ENCODE data around the gene USP46.

DNA sequence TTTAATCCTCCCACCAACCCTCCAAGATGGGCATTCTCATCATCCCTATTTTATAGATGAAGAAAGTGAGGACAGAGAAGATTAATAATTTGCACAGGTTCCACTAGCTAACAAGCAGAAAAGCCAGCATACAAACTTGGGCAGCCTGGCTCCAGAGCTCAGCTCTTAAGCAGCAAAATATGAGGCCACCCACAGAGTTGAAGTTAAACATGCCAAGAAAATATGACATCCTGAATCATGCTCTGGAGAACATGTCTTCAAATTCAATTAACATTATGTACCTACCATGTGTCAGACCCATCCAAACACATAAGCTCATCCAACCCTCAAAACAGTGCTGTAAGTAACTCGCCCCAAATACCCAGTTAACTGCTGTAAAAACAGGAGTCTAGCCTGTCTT, 33.9 kb downstream of the USP46 start:
- TF ChIP-seq, protein P1, sequence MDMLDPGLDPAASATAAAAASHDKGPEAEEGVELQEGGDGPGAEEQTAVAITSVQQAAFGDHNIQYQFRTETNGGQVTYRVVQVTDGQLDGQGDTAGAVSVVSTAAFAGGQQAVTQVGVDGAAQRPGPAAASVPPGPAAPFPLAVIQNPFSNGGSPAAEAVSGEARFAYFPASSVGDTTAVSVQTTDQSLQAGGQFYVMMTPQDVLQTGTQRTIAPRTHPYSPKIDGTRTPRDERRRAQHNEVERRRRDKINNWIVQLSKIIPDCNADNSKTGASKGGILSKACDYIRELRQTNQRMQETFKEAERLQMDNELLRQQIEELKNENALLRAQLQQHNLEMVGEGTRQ (CRISPR knock-in tag; IDR thresholded peaks at IDR 0.05), result no peak
- TF ChIP-seq, protein P2, sequence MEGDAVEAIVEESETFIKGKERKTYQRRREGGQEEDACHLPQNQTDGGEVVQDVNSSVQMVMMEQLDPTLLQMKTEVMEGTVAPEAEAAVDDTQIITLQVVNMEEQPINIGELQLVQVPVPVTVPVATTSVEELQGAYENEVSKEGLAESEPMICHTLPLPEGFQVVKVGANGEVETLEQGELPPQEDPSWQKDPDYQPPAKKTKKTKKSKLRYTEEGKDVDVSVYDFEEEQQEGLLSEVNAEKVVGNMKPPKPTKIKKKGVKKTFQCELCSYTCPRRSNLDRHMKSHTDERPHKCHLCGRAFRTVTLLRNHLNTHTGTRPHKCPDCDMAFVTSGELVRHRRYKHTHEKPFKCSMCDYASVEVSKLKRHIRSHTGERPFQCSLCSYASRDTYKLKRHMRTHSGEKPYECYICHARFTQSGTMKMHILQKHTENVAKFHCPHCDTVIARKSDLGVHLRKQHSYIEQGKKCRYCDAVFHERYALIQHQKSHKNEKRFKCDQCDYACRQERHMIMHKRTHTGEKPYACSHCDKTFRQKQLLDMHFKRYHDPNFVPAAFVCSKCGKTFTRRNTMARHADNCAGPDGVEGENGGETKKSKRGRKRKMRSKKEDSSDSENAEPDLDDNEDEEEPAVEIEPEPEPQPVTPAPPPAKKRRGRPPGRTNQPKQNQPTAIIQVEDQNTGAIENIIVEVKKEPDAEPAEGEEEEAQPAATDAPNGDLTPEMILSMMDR (IDR thresholded peaks at IDR 0.05), result no peak
- TF ChIP-seq KAT7 (CRISPR knock-in tag; IDR thresholded peaks at IDR 0.05; ENCODE audit: borderline replicate concordance), result no peak
- TF ChIP-seq SMAD3 (CRISPR knock-in tag; IDR thresholded peaks at IDR 0.05; ENCODE audit: borderline replicate concordance), result no peak
- no peak for TF ChIP-seq ATF1 (CRISPR knock-in tag; IDR thresholded peaks at IDR 0.05)
- TF ChIP-seq, protein P3, sequence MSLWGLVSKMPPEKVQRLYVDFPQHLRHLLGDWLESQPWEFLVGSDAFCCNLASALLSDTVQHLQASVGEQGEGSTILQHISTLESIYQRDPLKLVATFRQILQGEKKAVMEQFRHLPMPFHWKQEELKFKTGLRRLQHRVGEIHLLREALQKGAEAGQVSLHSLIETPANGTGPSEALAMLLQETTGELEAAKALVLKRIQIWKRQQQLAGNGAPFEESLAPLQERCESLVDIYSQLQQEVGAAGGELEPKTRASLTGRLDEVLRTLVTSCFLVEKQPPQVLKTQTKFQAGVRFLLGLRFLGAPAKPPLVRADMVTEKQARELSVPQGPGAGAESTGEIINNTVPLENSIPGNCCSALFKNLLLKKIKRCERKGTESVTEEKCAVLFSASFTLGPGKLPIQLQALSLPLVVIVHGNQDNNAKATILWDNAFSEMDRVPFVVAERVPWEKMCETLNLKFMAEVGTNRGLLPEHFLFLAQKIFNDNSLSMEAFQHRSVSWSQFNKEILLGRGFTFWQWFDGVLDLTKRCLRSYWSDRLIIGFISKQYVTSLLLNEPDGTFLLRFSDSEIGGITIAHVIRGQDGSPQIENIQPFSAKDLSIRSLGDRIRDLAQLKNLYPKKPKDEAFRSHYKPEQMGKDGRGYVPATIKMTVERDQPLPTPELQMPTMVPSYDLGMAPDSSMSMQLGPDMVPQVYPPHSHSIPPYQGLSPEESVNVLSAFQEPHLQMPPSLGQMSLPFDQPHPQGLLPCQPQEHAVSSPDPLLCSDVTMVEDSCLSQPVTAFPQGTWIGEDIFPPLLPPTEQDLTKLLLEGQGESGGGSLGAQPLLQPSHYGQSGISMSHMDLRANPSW (CRISPR knock-in tag; conservative IDR thresholded peaks at IDR 0.05; ENCODE audit: low read depth), result no peak
- TF ChIP-seq, protein P4, sequence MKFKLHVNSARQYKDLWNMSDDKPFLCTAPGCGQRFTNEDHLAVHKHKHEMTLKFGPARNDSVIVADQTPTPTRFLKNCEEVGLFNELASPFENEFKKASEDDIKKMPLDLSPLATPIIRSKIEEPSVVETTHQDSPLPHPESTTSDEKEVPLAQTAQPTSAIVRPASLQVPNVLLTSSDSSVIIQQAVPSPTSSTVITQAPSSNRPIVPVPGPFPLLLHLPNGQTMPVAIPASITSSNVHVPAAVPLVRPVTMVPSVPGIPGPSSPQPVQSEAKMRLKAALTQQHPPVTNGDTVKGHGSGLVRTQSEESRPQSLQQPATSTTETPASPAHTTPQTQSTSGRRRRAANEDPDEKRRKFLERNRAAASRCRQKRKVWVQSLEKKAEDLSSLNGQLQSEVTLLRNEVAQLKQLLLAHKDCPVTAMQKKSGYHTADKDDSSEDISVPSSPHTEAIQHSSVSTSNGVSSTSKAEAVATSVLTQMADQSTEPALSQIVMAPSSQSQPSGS (CRISPR knock-in tag; IDR thresholded peaks at IDR 0.05; ENCODE audit: borderline replicate concordance, low read depth), result no peak
- TF ChIP-seq, protein P5, sequence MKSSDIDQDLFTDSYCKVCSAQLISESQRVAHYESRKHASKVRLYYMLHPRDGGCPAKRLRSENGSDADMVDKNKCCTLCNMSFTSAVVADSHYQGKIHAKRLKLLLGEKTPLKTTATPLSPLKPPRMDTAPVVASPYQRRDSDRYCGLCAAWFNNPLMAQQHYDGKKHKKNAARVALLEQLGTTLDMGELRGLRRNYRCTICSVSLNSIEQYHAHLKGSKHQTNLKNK (CRISPR knock-in tag; IDR thresholded peaks at IDR 0.05), result no peak
- TF ChIP-seq, protein P6, sequence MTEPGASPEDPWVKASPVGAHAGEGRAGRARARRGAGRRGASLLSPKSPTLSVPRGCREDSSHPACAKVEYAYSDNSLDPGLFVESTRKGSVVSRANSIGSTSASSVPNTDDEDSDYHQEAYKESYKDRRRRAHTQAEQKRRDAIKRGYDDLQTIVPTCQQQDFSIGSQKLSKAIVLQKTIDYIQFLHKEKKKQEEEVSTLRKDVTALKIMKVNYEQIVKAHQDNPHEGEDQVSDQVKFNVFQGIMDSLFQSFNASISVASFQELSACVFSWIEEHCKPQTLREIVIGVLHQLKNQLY (CRISPR knock-in tag; IDR thresholded peaks at IDR 0.05), result no peak
- TF ChIP-seq, protein P7, sequence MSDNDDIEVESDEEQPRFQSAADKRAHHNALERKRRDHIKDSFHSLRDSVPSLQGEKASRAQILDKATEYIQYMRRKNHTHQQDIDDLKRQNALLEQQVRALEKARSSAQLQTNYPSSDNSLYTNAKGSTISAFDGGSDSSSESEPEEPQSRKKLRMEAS (CRISPR knock-in tag; IDR thresholded peaks at IDR 0.05), result no peak
- no peak for TF ChIP-seq PRRX2 (CRISPR knock-in tag; IDR thresholded peaks at IDR 0.05)
- TF ChIP-seq ZBTB21 (CRISPR knock-in tag; IDR thresholded peaks at IDR 0.05; ENCODE audit: borderline replicate concordance), result no peak
- no peak for TF ChIP-seq ZNF423 (CRISPR knock-in tag; IDR thresholded peaks at IDR 0.05)
